ENCODE data around the gene LRRC25. TPM values are rescaled to one million over a fixed set of nuclear protein-coding genes. Genes with fewer than 3 reads are reported as not detected.
A peak's percentile ranks its signal among the peaks of the same experiment; 100 is the strongest.

LRRC25 gene
- total RNA-seq, 2 experiments from 2014 or later = not detected

GRCh38 chr19:18422530-18423191, 25.2 kb upstream of the LRRC25 start:
- ATAC-seq (no peak), DNase-seq (no peak)
- peaks cover 10% of the 10 kb centered on the region for H3K27me3 Mint-ChIP-seq
- peak overlapping the region; percentile 90 for H3K4me3 Mint-ChIP-seq
- peaks cover 2% of the 10 kb centered on the region for H3K36me3 Mint-ChIP-seq (ENCODE audit: low read depth)
- POLR2A ChIA-PET = interaction anchor here (0.7 kb wide), 1 partner anchor 143 kb away, joined by 6 read pairs; no protein-coding TSS in a partner anchor
- H3K9me3 Mint-ChIP-seq (ENCODE audit: low read depth) = no peaks in the 10 kb centered on the region
- intact Hi-C loops (cut with DNase I, micrococcal nuclease) = loop anchor here in 1 of 2 experiments (5.0 kb wide), 1 partner anchor 35 kb away; the partner anchor contains the start of gene GDF15
- peaks cover 64% of the 10 kb centered on the region for H3K4me1 Mint-ChIP-seq
- CTCF ChIA-PET = interaction anchor here (1.0 kb wide), 1 partner anchor 13 kb away, joined by 3 read pairs; no protein-coding TSS in a partner anchor
- H3K27ac Mint-ChIP-seq = peak overlapping the region; percentile 85

- ATAC-seq (no peak), DNase-seq (peak; percentile 24)
- peaks cover 16% of the 10 kb centered on the region for H3K27me3 Mint-ChIP-seq
- intact Hi-C loops (cut with DNase I, micrococcal nuclease) = loop anchor here in 1 of 2 experiments (5.0 kb wide), 1 partner anchor 34 kb away; the partner anchor contains the start of gene GDF15
- ChIA-PET POLR2A (interaction anchor here (0.8 to 1.1 kb wide), 2 partner anchors 24 to 144 kb away, joined by 3 to 7 read pairs; no protein-coding TSS in a partner anchor), CTCF (interaction anchor here (0.6 to 1.5 kb wide), 4 partner anchors 33 to 426 kb away, joined by 3 to 5 read pairs (median 3); partner anchors contain the start of gene UPF1)
- peaks cover 73% of the 10 kb centered on the region for H3K4me1 Mint-ChIP-seq
- peaks cover 2% of the 10 kb centered on the region for H3K36me3 Mint-ChIP-seq (ENCODE audit: low read depth)
- no peaks in the 10 kb centered on the region for H3K9me3 Mint-ChIP-seq (ENCODE audit: low read depth)
- peak overlapping the region; percentile 90 for H3K4me3 Mint-ChIP-seq
- peak overlapping the region; percentile 85 for H3K27ac Mint-ChIP-seq
Measured at GRCh38 chr19:18421371-18421959, 24.0 kb upstream of the LRRC25 start.

- H3K27ac Mint-ChIP-seq = peak overlapping the region; percentile 15
- intact Hi-C loops (cut with DNase I, micrococcal nuclease) = loop anchor here in 1 of 2 experiments (5.0 kb wide), 1 partner anchor 34 kb away; the partner anchor contains the start of gene GDF15
- H3K4me1 Mint-ChIP-seq = peaks cover 77% of the 10 kb centered on the region
- no peaks in the 10 kb centered on the region for H3K9me3 Mint-ChIP-seq (ENCODE audit: low read depth)
- H3K36me3 Mint-ChIP-seq (ENCODE audit: low read depth) = peaks cover 2% of the 10 kb centered on the region
- DNase-seq = peak; percentile 16
- POLR2A ChIA-PET = interaction anchor here (1.1 kb wide), 1 partner anchor 25 kb away, joined by 3 read pairs; no protein-coding TSS in a partner anchor
- H3K4me3 Mint-ChIP-seq = peak overlapping the region; percentile 90
- CTCF ChIA-PET = interaction anchor here (1.0 to 1.5 kb wide), 3 partner anchors 33 to 426 kb away, joined by 3 to 5 read pairs (median 3); no protein-coding TSS in a partner anchor
- ATAC-seq = no peak
- H3K27me3 Mint-ChIP-seq = peaks cover 19% of the 10 kb centered on the region
Measured at GRCh38 chr19:18420930-18421329, 23.5 kb upstream of the LRRC25 start.

- peak overlapping the region; percentile 90 for H3K4me3 Mint-ChIP-seq
- H3K36me3 Mint-ChIP-seq (ENCODE audit: low read depth) = peaks cover 2% of the 10 kb centered on the region
- intact Hi-C loops (cut with DNase I, micrococcal nuclease) = loop anchor here (1.0 to 5.0 kb wide), 7 partner anchors 17 to 267 kb away; partner anchors contain the start of genes GDF15 (in 1 of the 2), PIK3R2 (in 1 of the 2) and RAB3A (in 1 of the 2)
- POLR2A ChIA-PET = interaction anchor here (0.6 to 1.9 kb wide), 6 partner anchors 26 to 176 kb away, joined by 3 to 10 read pairs (median 4); partner anchors contain the start of gene JUND
- H3K4me1 Mint-ChIP-seq = peaks cover 80% of the 10 kb centered on the region
- H3K27me3 Mint-ChIP-seq = peaks cover 23% of the 10 kb centered on the region
- CTCF ChIA-PET = interaction anchor here (0.7 to 6.4 kb wide), 10 partner anchors 9 to 228 kb away, joined by 3 to 48 read pairs (median 4); partner anchors contain the start of gene MPV17L2
- H3K9me3 Mint-ChIP-seq (ENCODE audit: low read depth) = no peaks in the 10 kb centered on the region
- DNase-seq = peak; percentile 73
- peak; percentile 34 for ATAC-seq
- peak overlapping the region; percentile 80 for H3K27ac Mint-ChIP-seq
Measured at GRCh38 chr19:18419699-18420460, 22.5 kb upstream of the LRRC25 start.

- ATAC-seq (peak; percentile 45), DNase-seq (peak; percentile 82)
- Mint-ChIP-seq H3K4me1 (peaks cover 79% of the 10 kb centered on the region), H3K4me3 (peak within 1 kb of the TSS; percentile 90), H3K36me3 (ENCODE audit: low read depth) (peaks cover 2% of the 10 kb centered on the region), H3K9me3 (ENCODE audit: low read depth) (no peaks in the 10 kb centered on the region), H3K27me3 (peaks cover 23% of the 10 kb centered on the region), H3K27ac (peak within 1 kb of the TSS; percentile 80)
- ChIA-PET POLR2A (interaction anchor here (0.8 to 2.5 kb wide), 4 partner anchors 9 to 140 kb away, joined by 4 to 10 read pairs (median 6); partner anchors contain the start of gene JUND), CTCF (interaction anchor here (0.7 to 6.4 kb wide), 9 partner anchors 10 to 227 kb away, joined by 3 to 48 read pairs (median 3); partner anchors contain the start of gene MPV17L2)
- intact Hi-C loops (cut with DNase I, micrococcal nuclease) = loop anchor here (1.0 to 5.0 kb wide), 6 partner anchors 18 to 266 kb away; partner anchors contain the start of genes PIK3R2 (in 1 of the 2) and RAB3A (in 1 of the 2)
Measured at GRCh38 chr19:18419195-18419698, 21.8 kb upstream of the LRRC25 start, which contains the start of gene SSBP4. SSBP4 (plus strand) TSS chr19:18419398; CDS start chr19:18419649, 251 bp downstream.

GRCh38 chr19:18418483-18419194, 21.2 kb upstream of the LRRC25 start:
- Mint-ChIP-seq H3K4me3 (peak overlapping the region; percentile 90), H3K36me3 (ENCODE audit: low read depth) (peaks cover 2% of the 10 kb centered on the region), H3K27me3 (peaks cover 23% of the 10 kb centered on the region), H3K27ac (peak overlapping the region; percentile 61), H3K9me3 (ENCODE audit: low read depth) (no peaks in the 10 kb centered on the region), H3K4me1 (peaks cover 77% of the 10 kb centered on the region)
- intact Hi-C loops (cut with DNase I, micrococcal nuclease) = loop anchor here (1.0 to 5.0 kb wide), 6 partner anchors 18 to 265 kb away; partner anchors contain the start of genes PIK3R2 (in 1 of the 2) and RAB3A (in 1 of the 2)
- CTCF ChIA-PET = interaction anchor here (0.7 to 6.4 kb wide), 9 partner anchors 10 to 227 kb away, joined by 3 to 48 read pairs (median 3); partner anchors contain the start of gene MPV17L2
- POLR2A ChIA-PET = interaction anchor here (0.6 to 2.5 kb wide), 5 partner anchors 9 to 140 kb away, joined by 3 to 10 read pairs (median 4); partner anchors contain the start of gene JUND
- peak; percentile 21 for ATAC-seq
- DNase-seq = peak; percentile 59

- Mint-ChIP-seq H3K27me3 (peaks cover 23% of the 10 kb centered on the region), H3K36me3 (ENCODE audit: low read depth) (peaks cover 2% of the 10 kb centered on the region), H3K4me1 (peaks cover 71% of the 10 kb centered on the region), H3K9me3 (ENCODE audit: low read depth) (no peaks in the 10 kb centered on the region), H3K4me3 (peak overlapping the region; percentile 90), H3K27ac (peak overlapping the region; percentile 73)
- intact Hi-C loops (cut with DNase I, micrococcal nuclease) = loop anchor here (2.0 to 5.0 kb wide), 3 partner anchors 19 to 213 kb away; partner anchors contain the start of gene RAB3A (in 1 of the 2)
- ATAC-seq = no peak
- POLR2A ChIA-PET = interaction anchor here (0.6 to 2.5 kb wide), 3 partner anchors 10 to 139 kb away, joined by 3 to 10 read pairs (median 8); no protein-coding TSS in a partner anchor
- DNase-seq = peak; percentile 68
- CTCF ChIA-PET = interaction anchor here (0.9 to 6.4 kb wide), 2 partner anchors 29 to 149 kb away, joined by 3 to 48 read pairs; no protein-coding TSS in a partner anchor
Measured at GRCh38 chr19:18418029-18418482, 20.6 kb upstream of the LRRC25 start.

GRCh38 chr19:18417250-18418028, 20.0 kb upstream of the LRRC25 start:
- H3K27ac Mint-ChIP-seq = peak overlapping the region; percentile 73
- POLR2A ChIA-PET = interaction anchor here (0.6 to 2.5 kb wide), 2 partner anchors 11 to 140 kb away, joined by 3 to 8 read pairs; no protein-coding TSS in a partner anchor
- peaks cover 27% of the 10 kb centered on the region for H3K27me3 Mint-ChIP-seq
- CTCF ChIA-PET = interaction anchor here (0.6 to 6.4 kb wide), 5 partner anchors 9 to 194 kb away, joined by 3 to 48 read pairs (median 3); no protein-coding TSS in a partner anchor
- peak overlapping the region; percentile 90 for H3K4me3 Mint-ChIP-seq
- no peak for ATAC-seq
- no peaks in the 10 kb centered on the region for H3K9me3 Mint-ChIP-seq (ENCODE audit: low read depth)
- intact Hi-C loops (cut with DNase I, micrococcal nuclease) = loop anchor here (2.0 to 5.0 kb wide), 3 partner anchors 19 to 213 kb away; partner anchors contain the start of gene RAB3A (in 1 of the 2)
- H3K4me1 Mint-ChIP-seq = peaks cover 65% of the 10 kb centered on the region
- H3K36me3 Mint-ChIP-seq (ENCODE audit: low read depth) = peaks cover 2% of the 10 kb centered on the region
- DNase-seq = peak; percentile 56
